ENCODE results near the gene ZBTB11. TPM values are rescaled to one million over a fixed set of nuclear protein-coding genes. Genes with fewer than 3 reads are reported as not detected.
"Not testable (repeated sequence)": the region's sequence is repeated elsewhere in the genome, so short reads cannot be mapped to it uniquely, and the experiment has no call there.

Gene ZBTB11
- total RNA-seq, 1 donor from 2014 or later = 22.8 TPM

GRCh38 chr3:101635954-101636798 is 40.8 kb downstream of the ZBTB11 start:
- H3K4me1 ChIP-seq = peaks cover 4% of the 10 kb centered on the region
- H3K27ac ChIP-seq = no peak overlapping the region
- DNase-seq (peak; percentile 67), ATAC-seq (peak; percentile 85)
- no peak overlapping the region for H3K4me3 ChIP-seq
- no peaks in the 10 kb centered on the region for H3K27me3 ChIP-seq
- TF ChIP-seq, protein P1, sequence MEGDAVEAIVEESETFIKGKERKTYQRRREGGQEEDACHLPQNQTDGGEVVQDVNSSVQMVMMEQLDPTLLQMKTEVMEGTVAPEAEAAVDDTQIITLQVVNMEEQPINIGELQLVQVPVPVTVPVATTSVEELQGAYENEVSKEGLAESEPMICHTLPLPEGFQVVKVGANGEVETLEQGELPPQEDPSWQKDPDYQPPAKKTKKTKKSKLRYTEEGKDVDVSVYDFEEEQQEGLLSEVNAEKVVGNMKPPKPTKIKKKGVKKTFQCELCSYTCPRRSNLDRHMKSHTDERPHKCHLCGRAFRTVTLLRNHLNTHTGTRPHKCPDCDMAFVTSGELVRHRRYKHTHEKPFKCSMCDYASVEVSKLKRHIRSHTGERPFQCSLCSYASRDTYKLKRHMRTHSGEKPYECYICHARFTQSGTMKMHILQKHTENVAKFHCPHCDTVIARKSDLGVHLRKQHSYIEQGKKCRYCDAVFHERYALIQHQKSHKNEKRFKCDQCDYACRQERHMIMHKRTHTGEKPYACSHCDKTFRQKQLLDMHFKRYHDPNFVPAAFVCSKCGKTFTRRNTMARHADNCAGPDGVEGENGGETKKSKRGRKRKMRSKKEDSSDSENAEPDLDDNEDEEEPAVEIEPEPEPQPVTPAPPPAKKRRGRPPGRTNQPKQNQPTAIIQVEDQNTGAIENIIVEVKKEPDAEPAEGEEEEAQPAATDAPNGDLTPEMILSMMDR (IDR thresholded peaks at IDR 0.05) = peak; percentile 59
- H3K36me3 ChIP-seq = no peaks in the 10 kb centered on the region
- intact Hi-C loops (cut with DNase I) = no loop called here
- no peaks in the 10 kb centered on the region for H3K9me3 ChIP-seq

DNA sequence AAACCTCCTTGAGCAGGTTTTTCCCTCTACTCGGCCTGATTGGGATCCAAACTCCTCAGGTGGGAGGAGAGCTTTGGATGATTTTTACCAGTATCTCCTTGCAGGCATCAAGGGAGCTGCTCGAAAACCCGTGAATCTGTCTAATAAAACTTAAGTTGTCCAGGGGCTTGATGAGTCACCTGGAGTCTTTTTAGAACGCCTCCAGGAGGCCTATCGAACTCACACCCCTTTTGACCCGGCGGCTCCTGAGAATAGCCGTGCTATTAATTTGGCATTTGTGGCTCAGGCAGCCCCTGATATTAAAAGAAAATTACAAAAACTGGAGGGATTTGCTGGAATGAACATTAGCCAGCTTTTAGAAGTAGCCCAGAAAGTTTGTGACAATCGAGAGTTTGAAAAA is 41.6 kb downstream of the ZBTB11 start:
- no peaks in the 10 kb centered on the region for H3K27me3 ChIP-seq
- DNase-seq (no peak), ATAC-seq (no peak)
- TF ChIP-seq, protein P1 (IDR thresholded peaks at IDR 0.05) = no peak
- H3K9me3 ChIP-seq = no peaks in the 10 kb centered on the region
- no peaks in the 10 kb centered on the region for H3K36me3 ChIP-seq
- no peak overlapping the region for H3K27ac ChIP-seq
- no peak overlapping the region for H3K4me3 ChIP-seq
- peaks cover 4% of the 10 kb centered on the region for H3K4me1 ChIP-seq
- intact Hi-C loops (cut with DNase I) = no loop called here

DNA sequence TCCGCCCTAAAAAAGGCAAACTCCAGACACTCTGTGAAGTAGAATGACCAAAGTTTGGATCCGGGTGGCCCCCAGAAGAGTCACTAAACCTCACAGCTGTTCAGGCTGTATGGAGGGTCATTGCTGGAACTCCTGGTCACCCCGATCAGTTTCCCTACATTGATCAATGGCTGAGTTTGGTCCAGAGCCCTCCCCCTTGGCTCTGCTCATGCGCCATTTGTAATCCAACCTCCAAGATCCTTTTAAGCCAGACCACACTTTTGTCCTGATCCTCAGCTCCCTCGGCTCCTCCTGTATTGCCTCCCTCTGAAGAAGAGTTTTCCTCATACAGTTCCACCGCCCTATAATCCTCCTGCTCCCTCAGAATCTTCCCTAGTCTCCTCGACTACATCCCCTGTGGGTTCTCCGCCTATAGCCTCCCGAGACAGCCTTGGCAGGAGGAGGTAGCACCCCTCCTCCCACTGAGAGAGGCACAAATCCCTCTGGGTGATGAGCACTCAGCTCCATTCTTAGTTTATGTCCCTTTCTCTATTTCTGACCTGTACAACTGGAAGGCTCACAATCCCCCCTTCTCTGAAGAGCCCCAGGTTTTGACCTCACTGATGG is 42.2 kb downstream of the ZBTB11 start:
- TF ChIP-seq, protein P1 (IDR thresholded peaks at IDR 0.05) = no peak
- Histone ChIP-seq H3K4me3 (no peak overlapping the region), H3K9me3 (no peaks in the 10 kb centered on the region), H3K27ac (no peak overlapping the region), H3K27me3 (no peaks in the 10 kb centered on the region), H3K36me3 (no peaks in the 10 kb centered on the region), H3K4me1 (peaks cover 4% of the 10 kb centered on the region)
- no peak for ATAC-seq
- DNase-seq = no peak
- intact Hi-C loops (cut with DNase I) = no loop called here

DNA sequence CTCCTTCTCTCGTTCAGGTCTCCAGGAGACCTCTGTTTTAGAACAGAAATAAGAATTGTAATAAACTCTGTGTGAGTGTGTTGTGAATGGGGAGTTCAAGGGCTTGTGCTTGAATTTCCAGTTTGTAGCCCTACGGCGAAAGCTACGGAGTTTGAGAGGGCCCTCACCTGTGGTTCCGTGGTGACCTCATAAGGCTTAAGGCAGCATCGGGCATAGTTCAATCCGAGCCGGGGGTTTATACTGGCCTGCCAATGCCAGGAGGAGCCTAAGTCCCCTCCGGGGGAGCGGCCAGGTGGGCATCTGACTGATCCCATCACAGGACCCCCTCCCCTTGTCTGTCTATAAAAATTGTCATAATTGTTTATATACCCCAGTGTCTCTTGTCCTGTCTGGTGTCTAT is 43.7 kb downstream of the ZBTB11 start:
- TF ChIP-seq, protein P1 (IDR thresholded peaks at IDR 0.05) = no peak
- Histone ChIP-seq H3K36me3 (no peaks in the 10 kb centered on the region), H3K9me3 (no peaks in the 10 kb centered on the region), H3K27me3 (no peaks in the 10 kb centered on the region), H3K27ac (no peak overlapping the region), H3K4me3 (no peak overlapping the region), H3K4me1 (peaks cover 4% of the 10 kb centered on the region)
- no peak for DNase-seq
- ATAC-seq = no peak
- intact Hi-C loops (cut with DNase I) = no loop called here

GRCh38 chr3:101632586-101632985 is 44.3 kb downstream of the ZBTB11 start:
- H3K27me3 ChIP-seq = no peaks in the 10 kb centered on the region
- H3K36me3 ChIP-seq = no peaks in the 10 kb centered on the region
- no peak overlapping the region for H3K4me3 ChIP-seq
- no peak overlapping the region for H3K27ac ChIP-seq
- H3K4me1 ChIP-seq = peaks cover 4% of the 10 kb centered on the region
- no peak for DNase-seq
- TF ChIP-seq, protein P1 (IDR thresholded peaks at IDR 0.05) = no peak
- no peaks in the 10 kb centered on the region for H3K9me3 ChIP-seq
- intact Hi-C loops (cut with DNase I) = no loop called here
- ATAC-seq = no peak

DNA sequence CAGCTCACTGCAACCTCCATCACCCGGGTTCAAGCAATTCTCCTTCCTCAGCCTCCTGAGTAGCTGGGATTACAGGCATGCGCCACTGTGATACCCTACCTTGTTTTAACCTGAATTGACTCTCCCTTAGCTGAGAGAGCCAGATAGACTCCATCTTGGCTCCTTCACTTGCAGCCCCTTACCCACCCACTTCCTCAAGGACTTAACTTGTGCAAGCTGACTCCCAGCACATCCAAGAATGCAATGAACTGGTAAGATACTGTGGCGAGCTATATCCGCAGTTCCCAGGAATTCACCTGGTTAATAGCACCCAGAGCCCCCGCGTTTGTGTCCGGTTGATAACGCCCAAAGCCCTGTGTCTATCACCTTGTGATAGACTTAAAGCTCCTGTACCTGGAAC is 45.0 kb downstream of the ZBTB11 start:
- H3K4me1 ChIP-seq; ATAC-seq; H3K36me3 ChIP-seq; DNase-seq; H3K27me3 ChIP-seq; H3K4me3 ChIP-seq; intact Hi-C loops (cut with DNase I); H3K9me3 ChIP-seq; H3K27ac ChIP-seq: not testable (repeated sequence)

Measured in upper lobe of right lung (tissue), 1 donor.